Activated T-helper 1 cell treated with anti-CD3 and anti-CD28 coated beads, Interleukin-2, amount 50 U/mL, for 16 hours (primary cell): ENCODE measurements around the gene RAB38.

ENCODE experiments used
- DNase-seq, 2 donors: peaks; one replicate each; pipeline ENCODE4 v3.0.0-alpha.2; 2020; ENCODE audit warnings: low read depth in 1 of 2, low spot score in 1 of 2

Gene RAB38

DNA sequence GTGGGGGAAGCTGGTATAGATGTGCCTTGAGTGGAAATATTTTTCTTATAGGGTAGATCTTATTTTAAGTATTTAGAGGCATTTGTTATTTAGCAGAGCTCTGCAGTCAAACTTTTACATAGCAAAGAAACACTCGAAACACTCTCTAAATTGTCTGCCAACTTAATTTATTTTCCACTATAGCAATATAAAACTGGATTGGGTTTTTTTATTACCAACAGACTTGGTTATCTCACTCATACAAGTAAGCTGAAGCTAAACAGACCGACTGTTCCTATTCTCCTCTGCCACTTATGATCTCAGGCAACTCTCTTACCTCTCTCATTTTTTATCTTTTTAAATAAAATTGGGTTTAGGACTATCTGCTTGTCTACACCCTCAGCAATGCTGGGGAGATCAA, 4.6 kb downstream of the RAB38 start:
- no peak for DNase-seq

DNA sequence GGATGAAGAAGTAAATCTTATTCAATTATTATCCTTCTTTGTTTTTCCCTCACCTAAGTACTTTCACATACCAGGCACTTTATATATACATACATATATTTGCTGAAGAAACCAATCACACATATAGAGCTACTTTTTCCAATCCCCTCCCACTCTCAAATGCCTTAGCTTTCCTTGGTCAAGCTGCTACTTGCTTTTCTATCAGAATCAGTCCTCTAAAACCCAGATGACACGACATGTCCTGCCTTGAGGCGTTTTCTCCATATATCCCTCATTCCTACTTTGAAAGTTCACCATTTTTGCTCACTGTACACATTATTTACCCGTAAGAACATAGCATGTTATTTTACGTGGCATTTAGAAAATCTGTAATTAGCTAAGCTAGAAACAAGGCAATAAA, 5.4 kb downstream of the RAB38 start:
- no peak for DNase-seq

DNA sequence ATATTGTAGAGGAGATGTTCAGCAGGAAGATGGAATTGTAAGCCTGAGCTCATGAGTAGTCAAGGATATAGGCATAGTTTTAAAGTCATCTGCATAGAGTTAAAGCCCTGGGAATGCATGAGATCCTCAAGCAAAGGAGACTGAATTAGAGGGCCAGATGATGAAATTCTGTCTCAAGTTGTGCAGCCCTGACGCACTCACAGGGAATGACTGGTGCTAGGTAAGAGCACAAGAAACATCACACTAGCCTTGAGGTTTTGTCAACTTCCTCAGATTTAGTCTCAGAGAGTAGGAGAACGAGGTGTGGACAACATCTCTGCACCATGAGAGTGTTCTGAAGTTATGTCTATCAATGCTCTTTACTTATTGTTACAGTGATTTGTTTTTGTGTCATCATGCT, 5.8 kb downstream of the RAB38 start:
- DNase-seq, result no peak

DNA sequence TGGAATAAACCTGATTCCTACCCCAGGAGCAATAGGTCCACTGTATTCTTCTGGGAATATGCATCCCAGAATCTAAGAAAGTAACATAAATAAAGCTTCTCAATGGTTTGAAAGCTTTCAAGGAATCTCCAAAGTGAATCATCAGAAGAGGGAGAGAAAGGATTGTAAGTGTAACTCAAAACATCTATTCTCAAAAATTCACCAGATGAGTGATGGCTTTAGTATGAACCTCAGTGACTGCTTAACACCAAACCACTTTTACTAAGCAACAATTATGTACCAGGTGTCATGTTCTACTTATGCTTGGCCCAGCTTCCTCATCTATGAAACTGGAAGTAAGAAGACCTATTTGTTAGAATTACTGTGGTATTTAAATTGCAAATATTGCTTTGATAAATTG, 7.4 kb downstream of the RAB38 start:
- no peak for DNase-seq

DNA sequence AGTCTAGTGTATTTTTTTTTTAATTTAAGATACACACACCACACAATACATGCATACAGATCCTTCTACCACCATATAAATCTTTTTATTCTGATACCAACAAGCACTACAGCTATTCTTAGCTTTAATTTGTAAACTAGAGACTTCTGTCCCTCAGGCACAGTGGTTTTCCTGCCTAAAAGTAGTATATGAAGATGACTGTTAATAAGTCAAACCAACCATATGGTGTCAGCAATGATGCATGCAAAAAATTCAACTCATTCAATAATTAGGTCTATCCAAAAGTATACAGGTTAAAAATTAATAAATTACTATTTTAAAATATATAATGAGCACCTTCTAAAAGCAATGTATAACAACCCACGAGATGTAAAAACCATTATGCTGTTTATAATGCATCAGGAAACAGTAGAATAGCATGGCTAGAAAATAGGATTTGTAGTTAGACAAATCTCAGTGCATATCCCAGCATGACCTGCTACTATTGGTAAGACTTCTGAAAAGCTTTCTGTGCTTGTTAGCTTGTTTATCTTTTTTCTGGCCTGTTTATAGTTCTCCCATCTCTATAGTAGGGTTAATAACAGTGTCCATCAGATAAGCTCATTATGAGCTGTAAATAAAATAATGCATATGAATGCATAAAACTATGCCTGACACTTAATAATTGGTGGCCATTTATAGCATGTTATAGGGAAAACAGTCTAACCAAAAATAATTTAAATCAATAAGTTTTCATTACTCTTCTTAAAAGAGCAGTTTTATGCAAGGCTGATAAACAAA, 10.2 kb downstream of the RAB38 start:
- DNase-seq, result no peak

DNA sequence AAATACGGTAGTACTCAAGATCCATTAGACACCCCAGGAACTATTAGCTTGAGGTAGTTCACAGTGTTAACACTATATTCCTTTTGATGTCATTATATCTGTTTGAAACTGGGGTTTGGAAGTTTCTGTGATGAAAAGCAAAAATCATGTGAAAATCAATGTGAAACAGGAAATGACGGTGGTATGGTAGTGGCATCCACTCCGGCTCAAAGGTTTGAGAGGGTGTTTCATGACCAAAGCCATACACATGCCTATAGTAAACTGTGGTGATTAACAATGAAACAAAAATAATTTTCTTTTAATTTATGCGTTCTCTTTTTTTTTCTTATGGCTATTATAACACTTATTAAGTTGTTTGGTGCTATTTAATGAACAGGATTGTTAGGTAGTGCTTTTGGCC, 10.9 kb downstream of the RAB38 start:
- DNase-seq, result no peak

DNA sequence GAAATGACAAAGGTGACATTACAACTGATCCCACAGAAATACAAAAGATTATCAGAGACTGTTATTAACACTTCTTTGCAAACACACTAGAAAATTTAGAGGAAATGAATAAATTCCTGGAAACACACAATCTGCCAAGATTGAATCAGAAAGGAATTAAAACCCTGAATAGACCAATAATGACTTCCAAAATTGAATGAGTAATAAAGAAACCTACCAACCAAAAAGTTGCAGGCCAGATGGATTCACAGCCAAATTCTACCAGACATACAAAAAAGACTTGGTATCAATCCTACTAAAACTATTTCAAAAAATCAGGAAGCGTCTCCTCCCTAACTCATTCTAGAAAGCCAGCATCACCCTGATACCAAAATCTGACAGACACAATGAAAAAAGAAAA, 17.2 kb downstream of the RAB38 start:
- DNase-seq, result no peak

DNA sequence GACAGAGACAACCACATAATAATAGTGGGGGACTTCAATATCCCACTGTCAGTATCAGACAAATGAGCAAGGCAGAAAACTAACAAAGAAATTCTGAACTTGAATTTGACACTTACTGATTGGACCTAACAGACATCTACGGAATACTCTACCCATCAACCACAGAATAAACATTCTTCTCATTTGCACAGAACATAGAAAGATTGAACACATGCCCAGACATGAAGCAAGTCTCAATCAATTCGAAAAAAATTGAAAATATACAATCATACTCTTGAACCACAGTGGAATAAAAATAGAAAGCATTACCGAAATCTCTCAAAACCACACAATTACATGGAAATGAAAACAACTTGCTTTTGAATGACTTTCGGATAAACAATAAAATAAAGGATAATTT, 17.9 kb downstream of the RAB38 start:
- DNase-seq, result no peak

DNA sequence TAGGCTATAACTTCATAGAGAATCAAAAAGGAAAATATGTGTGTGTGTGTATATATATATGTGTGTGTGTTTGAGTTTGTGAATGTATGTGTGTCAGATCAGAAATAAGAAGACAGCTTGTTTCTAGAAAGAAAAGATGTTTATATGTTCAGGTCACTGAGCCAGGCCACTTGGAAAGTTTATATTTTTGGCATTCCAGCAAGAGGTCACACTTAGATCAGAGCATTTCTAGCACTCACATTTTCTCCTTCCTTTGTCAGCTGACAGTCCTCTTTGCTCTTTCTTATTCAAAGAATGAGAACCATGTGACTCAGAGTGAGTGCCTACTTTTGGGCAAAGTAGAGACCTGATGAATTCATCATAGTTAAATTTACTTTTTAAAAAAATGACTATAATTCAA, 22.9 kb downstream of the RAB38 start:
- DNase-seq, result no peak

DNA sequence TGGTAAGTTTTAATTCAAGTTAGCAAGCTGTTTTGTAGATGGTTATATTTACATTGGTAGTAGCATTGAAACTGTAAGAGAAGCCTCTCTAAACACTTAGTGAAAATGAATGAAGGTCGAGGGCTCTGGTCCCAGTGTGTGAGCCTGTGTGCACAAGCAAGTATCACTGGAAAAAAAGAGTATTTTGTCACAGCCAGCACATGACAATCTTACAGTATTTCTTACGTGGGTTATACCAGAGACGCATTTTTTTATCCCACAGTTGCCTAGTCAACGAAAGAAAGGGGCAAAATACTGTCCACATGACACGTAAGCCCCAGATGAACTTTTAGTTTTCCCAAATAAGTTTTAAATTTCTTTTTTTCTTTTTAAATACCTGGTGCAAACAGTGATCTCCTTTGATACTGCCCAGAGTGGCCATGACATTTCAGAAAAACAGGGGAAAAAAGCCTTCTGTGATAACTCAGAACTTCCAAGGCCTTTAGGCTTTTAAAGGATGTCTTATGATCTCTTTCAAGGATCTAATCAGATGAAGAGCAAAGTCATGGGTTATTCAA, 23.5 kb downstream of the RAB38 start:
- no peak for DNase-seq

DNA sequence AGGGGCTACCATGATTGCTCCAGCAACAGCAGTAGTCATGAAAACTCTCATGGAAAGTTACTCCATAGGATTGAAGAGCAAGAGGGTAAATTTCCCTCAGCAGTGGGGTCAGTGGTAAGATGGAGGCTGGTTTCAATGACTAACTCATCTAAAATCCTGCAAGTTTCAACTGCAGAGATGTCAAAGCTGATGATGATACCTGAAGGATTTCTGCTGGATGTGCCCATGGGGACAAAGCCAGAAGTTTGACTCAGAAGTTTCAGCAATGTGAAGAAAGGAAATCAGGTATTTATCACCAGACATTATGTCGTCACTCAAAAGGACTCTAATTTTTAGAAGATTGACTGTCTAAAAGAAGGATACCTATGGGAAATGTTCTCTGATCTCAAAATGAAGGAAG, 29.1 kb downstream of the RAB38 start:
- DNase-seq, result no peak

DNA sequence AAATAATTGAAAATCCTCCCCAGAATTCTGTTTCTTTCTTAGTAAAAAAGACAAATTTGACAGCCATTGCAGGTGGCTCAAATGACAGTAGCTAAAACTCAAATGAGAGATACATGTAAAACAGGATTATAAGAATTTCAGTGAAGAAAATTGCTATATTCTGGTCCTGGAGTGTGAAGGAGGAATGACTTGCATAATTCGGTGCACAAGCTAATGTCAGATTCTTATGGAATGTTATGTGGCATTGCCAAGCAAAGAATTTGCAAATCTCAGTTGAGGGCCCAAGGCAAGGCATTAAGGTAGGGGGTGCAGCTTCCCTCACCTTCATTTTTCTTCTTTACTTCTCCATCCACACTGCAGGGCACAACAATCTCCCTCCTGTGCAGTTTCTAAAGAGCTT, 35.4 kb downstream of the RAB38 start:
- DNase-seq, result no peak

DNA sequence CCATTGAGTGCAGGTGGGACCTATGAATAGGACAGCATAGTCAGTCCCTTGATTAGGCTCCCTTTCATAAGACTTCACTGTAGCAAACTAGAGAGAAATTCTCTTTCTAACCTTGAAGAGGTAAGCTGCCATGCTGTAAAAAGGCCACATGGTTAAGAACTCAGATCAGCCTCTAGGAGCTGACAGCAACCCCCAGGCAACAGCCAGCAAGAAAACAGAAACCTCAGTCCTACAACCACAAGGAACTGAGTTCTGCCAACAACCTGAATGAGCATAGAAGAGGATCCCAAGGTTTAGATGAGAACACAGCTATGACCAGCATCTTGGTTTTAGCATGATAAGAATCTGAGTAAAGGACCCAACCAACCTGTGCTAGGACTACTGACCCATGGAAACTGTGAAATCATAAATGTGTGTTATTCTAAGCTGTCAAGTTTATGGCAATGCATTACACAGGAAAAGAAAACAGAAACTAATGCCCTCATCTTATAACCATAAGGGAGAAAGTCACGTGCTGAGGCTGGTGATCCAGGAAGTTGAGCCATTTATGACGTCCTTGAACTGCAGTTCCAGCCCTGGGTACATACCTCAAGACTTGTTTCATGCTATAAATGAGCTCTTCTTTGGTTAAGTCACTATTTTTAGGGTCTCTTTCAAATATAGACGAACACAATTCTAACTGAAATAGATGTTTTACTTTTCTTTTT, 43.3 kb downstream of the RAB38 start:
- no peak for DNase-seq

DNA sequence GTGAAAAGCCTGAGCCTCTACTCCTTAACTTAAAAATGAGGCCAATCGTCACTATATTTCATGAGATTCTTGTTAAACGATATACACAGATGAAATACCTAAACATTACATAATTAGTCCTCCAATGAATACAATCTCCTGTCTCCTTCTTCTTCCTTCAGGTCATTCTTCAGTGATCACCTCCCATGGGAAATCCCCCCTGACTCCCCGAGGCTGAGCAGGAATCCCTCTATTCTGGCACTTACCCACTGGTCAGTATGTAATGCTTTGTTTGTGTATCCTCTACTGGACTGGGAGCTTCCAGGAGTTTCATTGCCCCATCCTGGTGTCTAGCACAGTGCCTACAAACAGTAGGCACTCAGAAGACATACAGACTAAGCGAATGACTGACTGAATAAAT, 52.3 kb downstream of the RAB38 start:
- no peak for DNase-seq

DNA sequence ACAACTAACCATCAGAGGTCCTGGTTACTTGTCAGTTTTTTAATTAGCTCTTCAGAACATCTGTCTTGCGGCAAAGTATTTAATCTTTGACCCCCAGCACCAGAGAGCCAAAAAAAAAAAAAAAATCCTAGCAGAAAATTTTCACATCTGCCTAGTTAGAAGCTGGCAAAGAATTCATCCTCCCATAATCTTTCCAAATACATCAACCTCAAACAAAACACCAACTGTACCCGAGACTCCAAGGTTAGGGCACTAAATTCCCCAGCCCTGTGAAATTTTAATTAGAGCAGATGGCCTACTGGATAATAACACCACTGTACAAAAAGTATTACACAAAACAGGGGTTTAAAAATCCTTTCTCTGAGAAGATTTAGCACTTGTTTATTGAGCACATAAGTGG, 55.7 kb downstream of the RAB38 start:
- DNase-seq, result no peak

DNA sequence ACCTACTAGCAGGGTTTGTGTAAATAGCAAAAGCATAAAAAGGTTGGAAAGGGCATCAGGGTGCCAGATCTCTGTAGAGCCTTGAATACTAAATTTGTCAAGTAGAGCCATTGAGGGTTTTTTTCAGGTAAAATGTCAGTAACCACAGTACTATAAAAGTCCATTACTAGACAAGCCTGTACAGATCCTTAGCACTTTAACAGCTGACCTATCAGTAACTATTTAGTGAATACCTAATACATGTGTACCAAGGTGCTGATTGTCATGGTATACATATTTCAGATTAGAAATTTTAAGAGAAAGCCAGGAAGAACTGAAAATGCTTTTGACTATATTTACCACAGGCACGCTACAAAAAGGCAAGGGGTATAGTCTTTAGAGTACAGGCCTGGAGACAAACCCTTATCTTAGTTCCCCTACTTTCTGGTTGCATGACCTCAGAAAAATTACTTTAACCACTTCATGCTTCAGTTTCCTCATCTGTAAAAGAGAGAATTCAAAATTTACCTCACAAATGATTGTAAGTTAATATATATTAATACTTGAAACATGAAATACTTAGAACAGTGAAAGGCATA, 57.9 kb downstream of the RAB38 start:
- no peak for DNase-seq

DNA sequence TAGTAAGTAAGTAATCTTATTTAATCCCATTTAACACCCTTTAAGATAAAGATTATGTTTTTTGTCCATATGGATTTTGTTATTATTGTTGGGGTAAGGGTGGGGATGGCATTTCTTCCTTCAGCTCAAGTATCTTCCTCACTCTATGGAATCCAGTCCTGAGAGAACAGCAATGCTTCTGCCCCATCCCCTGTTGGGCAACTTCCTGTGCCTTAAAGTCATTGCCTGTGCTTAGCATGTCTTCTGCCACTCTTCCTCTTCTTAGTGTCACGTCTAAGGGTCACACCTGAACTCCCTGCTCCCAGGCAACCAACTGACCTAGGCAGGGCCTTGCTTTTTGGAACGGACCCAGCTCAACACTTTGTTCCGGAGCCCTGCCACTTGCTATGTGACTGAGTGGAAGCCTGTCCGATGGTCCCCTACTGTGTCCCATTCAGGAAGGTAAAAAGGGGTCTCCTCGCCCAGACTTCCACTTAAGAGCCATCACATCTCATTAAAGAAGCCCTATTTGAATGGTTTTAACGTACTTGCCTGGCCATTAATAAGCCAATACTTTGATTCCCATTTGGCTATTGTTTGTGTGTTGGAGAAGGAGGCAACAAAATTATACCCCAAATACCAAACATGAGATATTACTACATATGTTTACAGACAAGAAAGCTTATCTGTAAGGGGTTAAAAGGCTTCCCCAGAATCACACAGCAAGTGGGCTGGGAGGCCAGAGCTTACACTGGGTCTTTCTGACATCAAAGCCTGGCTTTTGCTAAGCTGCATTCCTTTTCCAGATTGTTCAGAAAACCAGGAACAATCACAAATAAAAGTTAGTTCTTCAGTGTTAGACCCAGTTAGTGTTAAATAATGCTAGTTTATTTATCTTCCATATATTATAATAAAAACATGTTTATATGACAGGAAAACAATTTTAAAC, 59.2 kb downstream of the RAB38 start:
- no peak for DNase-seq

DNA sequence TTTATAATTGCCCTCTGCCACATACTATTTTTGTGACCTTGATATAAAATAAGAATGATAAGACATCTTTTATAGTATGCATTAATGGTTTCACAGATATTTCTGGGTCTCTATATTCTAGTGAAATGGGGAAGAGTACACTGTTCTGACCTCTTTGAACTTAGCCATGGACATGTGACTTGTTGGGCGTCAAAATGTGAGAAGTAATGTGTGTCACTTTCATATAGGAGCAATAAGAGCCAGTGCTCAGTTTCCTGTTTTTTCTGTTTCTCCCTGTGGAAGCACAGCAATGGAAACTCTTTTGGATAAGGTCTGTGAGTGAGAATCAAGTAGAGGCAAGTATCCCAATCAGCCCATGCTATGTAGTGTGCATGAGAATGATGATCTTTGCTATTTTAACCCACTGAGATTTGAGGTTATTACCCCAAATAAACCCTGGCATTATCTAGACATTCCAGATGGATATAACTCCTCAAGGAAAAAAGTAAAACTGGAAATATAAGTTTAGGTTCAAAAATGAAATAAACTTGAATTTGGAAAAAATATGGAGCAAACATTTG, 60.7 kb downstream of the RAB38 start:
- no peak for DNase-seq

DNA sequence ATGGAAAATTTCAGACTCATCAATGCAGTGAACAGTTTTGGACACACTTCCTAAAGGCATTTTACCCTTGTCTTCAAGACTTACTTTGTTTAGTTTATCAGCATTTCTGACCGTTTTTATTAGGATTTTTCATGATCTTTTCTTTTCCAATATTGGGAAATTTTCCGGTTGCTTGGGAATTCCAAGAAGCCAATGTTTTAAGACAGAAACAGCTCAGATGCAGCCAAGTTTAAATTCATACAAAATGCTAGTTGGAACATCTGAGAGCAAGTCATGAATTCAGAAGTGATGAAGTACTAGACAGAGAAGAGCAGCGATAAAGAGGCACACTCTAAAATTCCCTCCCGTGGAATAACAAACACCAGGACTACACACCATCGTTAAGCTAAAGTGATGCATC, 68.6 kb downstream of the RAB38 start:
- no peak for DNase-seq

DNA sequence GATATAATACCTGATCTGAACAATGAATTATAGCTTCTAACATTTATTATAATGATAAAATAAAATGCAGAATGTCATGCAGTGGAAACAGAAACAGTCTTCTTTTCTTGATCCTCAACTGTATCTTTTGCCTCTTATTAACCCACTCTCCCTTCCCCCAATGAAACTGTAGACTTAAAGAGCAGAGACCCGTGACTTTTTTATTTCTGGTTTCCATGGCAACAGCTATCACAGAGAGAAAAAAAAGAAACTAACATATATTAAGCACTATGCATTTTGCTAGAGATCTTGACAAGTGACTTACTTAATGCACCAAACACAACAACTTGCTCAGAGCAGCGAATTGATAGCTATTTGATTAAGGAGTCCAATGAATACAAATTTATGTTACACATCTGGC, 69.3 kb downstream of the RAB38 start:
- no peak for DNase-seq

DNA sequence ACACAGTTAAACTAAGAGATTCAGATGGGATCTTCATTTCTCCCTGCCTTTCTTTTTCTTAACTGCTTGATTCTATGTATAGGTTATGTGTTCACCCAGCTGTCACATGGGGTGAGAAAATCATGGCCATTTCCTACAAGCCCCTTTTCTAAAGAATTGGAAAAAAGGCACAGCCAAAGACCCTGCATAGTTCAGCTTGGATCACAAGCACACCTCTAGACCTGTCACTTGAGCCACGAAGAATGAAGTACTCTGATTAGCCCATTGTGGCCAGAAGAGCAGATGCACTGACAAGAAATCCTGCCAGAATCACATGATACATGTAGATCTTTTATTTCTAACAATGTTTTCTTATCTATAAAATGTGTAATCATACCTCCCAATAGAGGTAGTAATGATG, 69.7 kb downstream of the RAB38 start:
- DNase-seq, result no peak
